HG03175 (cell line): ENCODE measurements around the gene TAMM41.
"Not testable (repeated sequence)": the region's sequence is repeated elsewhere in the genome, so short reads cannot be mapped to it uniquely, and the experiment has no call there.

Experiments used
- ATAC-seq: cut with Tn5 transposase; IDR thresholded peaks from one replicate; pipeline ENCODE4 v1.9.1; 2021; ENCODE audit warnings: mild to moderate bottlenecking, moderate library complexity; ENCODE audit not compliant: unreplicated experiment

Gene TAMM41

GRCh38 chr3:11769704-11770476 lies 76.8 kb downstream of the TAMM41 start:
- ATAC-seq, result no peak

DNA sequence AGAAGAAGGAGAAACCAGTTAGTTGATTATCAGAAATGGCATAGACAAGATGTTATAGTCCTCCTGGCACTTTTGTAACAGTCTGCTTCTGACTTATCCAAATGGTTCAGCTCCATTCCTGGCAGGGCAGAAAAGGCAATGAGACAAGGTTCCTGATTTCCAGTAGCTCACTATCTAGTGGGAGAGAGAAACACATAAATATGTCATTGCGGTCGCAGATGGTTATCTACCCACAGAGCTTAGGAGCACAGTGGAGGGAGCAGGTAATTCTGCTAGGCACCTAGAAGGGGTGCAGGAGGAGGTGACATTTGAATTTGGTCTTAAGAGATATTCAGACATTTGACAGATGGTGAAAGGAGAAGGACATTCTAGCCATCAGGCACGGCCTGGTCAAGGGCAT lies 78.1 kb downstream of the TAMM41 start:
- ATAC-seq, result no peak

- no peak for ATAC-seq
Observed at GRCh38 chr3:11764931-11765363, 81.7 kb downstream of the TAMM41 start.

- ATAC-seq, result no peak
Observed at GRCh38 chr3:11759996-11760395, 86.7 kb downstream of the TAMM41 start.

DNA sequence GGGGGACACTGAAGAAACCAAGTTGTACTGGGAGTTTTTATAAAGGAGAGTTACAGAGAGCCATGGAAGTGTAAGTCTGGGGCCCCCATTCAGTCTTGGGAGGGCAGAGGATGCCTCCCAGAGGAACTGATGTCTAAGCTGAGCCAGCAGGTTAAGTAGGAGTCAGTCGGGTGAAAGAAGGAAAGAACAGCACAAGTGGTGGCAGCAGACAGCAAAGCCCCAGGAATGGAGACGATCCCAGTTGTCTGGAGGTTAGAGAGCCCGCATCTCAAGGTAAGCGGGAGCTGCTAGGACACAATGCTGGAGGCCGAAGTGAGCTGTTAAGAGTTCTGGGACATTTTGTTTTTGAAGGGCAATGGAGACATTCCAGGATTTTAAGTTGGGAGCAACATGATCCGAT lies 88.8 kb downstream of the TAMM41 start:
- no peak for ATAC-seq

GRCh38 chr3:11757441-11757875 lies 89.2 kb downstream of the TAMM41 start:
- ATAC-seq, result no peak

DNA sequence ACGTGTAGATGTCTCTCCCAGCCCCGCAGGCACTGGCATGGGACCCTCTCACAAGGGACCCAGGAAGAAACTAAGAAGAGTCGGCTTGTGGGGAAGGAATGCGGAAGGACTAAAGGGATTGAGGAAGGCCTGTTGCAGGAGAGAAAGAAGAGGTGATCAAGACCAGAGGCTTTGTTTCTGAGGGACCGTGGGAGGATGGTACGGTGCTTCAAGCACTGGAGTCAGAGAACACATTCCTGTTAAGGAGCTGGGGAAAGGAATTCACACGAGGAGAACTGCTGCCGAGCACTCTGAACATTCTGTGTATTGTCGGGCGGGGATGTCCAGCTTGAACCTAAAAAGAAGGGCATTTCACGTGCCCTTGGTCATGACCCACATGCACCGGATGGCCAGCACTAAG lies 91.4 kb downstream of the TAMM41 start:
- ATAC-seq, result no peak

GRCh38 chr3:11752254-11752653 lies 94.4 kb downstream of the TAMM41 start:
- ATAC-seq, result not testable (repeated sequence)

DNA sequence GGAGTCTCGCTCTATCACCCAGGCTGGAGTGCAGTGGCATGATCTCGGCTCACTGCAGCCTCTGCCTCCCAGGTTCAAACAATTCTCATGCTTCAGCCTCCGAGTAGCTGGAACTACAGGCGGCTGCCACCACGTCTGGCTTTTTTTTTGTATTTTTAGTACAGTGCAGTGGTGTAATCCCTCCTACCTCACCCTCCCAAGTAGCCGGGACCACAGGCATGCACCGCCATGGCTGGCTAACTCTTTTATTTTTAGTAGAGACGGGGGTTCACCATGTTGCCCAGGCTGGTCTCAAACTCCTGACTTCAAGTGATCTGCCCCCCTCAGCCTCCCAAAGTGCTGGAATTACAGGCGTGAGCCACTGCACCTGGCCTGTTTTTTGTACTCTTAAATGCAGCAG lies 98.4 kb downstream of the TAMM41 start:
- ATAC-seq, result not testable (repeated sequence)
